B cell (primary cell): ENCODE measurements around the gene ORMDL2. TPM values are rescaled to one million over a fixed set of nuclear protein-coding genes. Genes with fewer than 3 reads are reported as not detected.
"Not testable (repeated sequence)": the region's sequence is repeated elsewhere in the genome, so short reads cannot be mapped to it uniquely, and the experiment has no call there.

Experiments
- ATAC-seq: fragments of 200-7000 bp; cut with Tn5 transposase; one replicate; pipeline ENCODE4 v1.10.0; 2021; ENCODE audit warnings: low read depth, mild to moderate bottlenecking, moderate number of reproducible peaks, moderate library complexity
- CTCF ChIA-PET: fragments of 350-600 bp; sonication (Branson Sonifier 250); formaldehyde crosslinking; loops from one replicate; lab custom pipeline; 2021; ENCODE audit warnings: antibody characterized with exemption, inconsistent platforms; lab: Charles Lee
- POLR2A ChIA-PET: fragments of 350-600 bp; sonication (Branson Sonifier 250); formaldehyde crosslinking; loops from one replicate; lab custom pipeline; 2021; ENCODE audit warnings: antibody characterized with exemption; lab: Charles Lee
- DNase-seq: peaks from one replicate; pipeline ENCODE4 v3.0.0; 2013
- H2AFZ ChIP-seq: 2 replicates; pipeline ENCODE4 v1.6.1; 2012; ENCODE audit warnings: mild to moderate bottlenecking, low read depth, low read length; ENCODE audit not compliant: insufficient read depth, poor library complexity, severe bottlenecking
- H3K27ac ChIP-seq, 2 donors: 1 replicate in 1 of 2; 2 replicates in 1 of 2; pipeline ENCODE4 v1.5.1; 2012 to 2013; ENCODE audit warnings: low read length in 2 of 2, mild to moderate bottlenecking in 2 of 2, moderate library complexity in 1 of 2
- H3K27me3 ChIP-seq, 4 experiments: fragments of 200-600 bp in 1 of 4; sonication (generic) in 1 of 4; replicated peaks in 1 of 4; 1 replicate in 2 of 4; 2 replicates in 2 of 4; pipeline versions ENCODE4 v1.6.1 to v1.7.0; 2013 to 2016; ENCODE audit warnings: low read length in 3 of 4, mild to moderate bottlenecking in 2 of 4, mixed read lengths in 1 of 4, moderate library complexity in 1 of 4; ENCODE audit not compliant: insufficient read depth in 4 of 4, control insufficient read depth in 3 of 4; ENCODE audit errors: control extremely low read depth in 1 of 4
- H3K36me3 ChIP-seq, 2 experiments: replicated peaks in 1 of 2; 1 replicate in 1 of 2; 2 replicates in 1 of 2; pipeline versions ENCODE4 v1.6.1 to v1.7.1; 2013; ENCODE audit warnings: low read length in 1 of 2; ENCODE audit not compliant: insufficient read depth in 2 of 2, control insufficient read depth in 1 of 2; ENCODE audit errors: control extremely low read depth in 1 of 2, extremely low read depth in 1 of 2
- H3K4me1 ChIP-seq, 2 donors: fragments of 200-600 bp in 1 of 2; sonication (generic) in 1 of 2; 1 replicate in 1 of 2; 2 replicates in 1 of 2; pipeline versions ENCODE4 v1.5.1 to v1.6.1; 2013 to 2017; ENCODE audit warnings: low read length in 2 of 2; ENCODE audit not compliant: control insufficient read depth in 2 of 2, insufficient read depth in 2 of 2
- H3K4me2 ChIP-seq: replicated peaks from 2 replicates; pipeline ENCODE3; 2012; ENCODE audit warnings: mild to moderate bottlenecking, low read depth, low read length; ENCODE audit not compliant: poor library complexity, severe bottlenecking
- H3K4me3 ChIP-seq, 5 experiments: fragments of 200-600 bp in 1 of 5; sonication (generic) in 1 of 5; 1 replicate in 3 of 5; 2 replicates in 2 of 5; pipeline versions ENCODE4 v1.5.1 to v1.7.0; 2011 to 2016; ENCODE audit warnings: low read length in 4 of 5, mild to moderate bottlenecking in 4 of 5, low read depth in 2 of 5, control low read depth in 1 of 5, moderate library complexity in 1 of 5; ENCODE audit not compliant: insufficient read depth in 1 of 5; ENCODE audit errors: control extremely low read depth in 1 of 5, extremely low read depth in 1 of 5
- H3K79me2 ChIP-seq: fragments of 200-600 bp; sonication (generic); one replicate; pipeline ENCODE4 v1.6.0; 2016; ENCODE audit warnings: low read length; ENCODE audit not compliant: control insufficient read depth, insufficient read depth
- H3K9ac ChIP-seq: fragments of 200-600 bp; sonication (generic); 2 replicates; pipeline ENCODE4 v1.6.1; 2017; ENCODE audit warnings: mild to moderate bottlenecking, low read length, moderate library complexity
- H3K9me3 ChIP-seq, 3 donors: one replicate each; pipeline versions ENCODE4 v1.6.1 to v1.7.1; 2013; ENCODE audit warnings: low read length in 2 of 3; ENCODE audit not compliant: control insufficient read depth in 2 of 3, insufficient read depth in 1 of 3; ENCODE audit errors: control extremely low read depth in 1 of 3
- H4K20me1 ChIP-seq: 2 replicates; pipeline ENCODE4 v1.6.0; 2012; ENCODE audit warnings: mild to moderate bottlenecking, low read length; ENCODE audit not compliant: insufficient read depth, control insufficient read depth, poor library complexity, severe bottlenecking
- H3K27ac Mint-ChIP-seq: one replicate; pipeline ENCODE4 v1.8.0; 2021; ENCODE audit warnings: mixed read lengths
- H3K27me3 Mint-ChIP-seq: one replicate; pipeline ENCODE4 v1.8.0; 2021; ENCODE audit warnings: mixed read lengths
- H3K4me1 Mint-ChIP-seq: one replicate; pipeline ENCODE4 v1.8.0; 2021; ENCODE audit warnings: mixed read lengths
- H3K4me3 Mint-ChIP-seq: one replicate; pipeline ENCODE4 v1.8.0; 2021; ENCODE audit warnings: mixed read lengths
- H3K9me3 Mint-ChIP-seq: one replicate; pipeline ENCODE4 v1.8.0; 2022; ENCODE audit warnings: mixed read lengths; ENCODE audit not compliant: insufficient read depth
- EZH2 ChIP-seq: IDR thresholded peaks from 2 replicates; pipeline ENCODE4 v1.6.1; 2012; ENCODE audit warnings: borderline replicate concordance, low read depth, mild to moderate bottlenecking, moderate library complexity, low read length; ENCODE audit not compliant: insufficient read depth, poor library complexity, severe bottlenecking
- WGBS: methylation state at CpG from one replicate; pipeline ENCODE4 v1.1.5; 2013; ENCODE audit warnings: missing lambda C conversion rate; ENCODE audit not compliant: insufficient coverage; 5-methylcytosine and 5-hydroxymethylcytosine counted together
- intact Hi-C: fragments of 100-400 bp; cut with micrococcal nuclease; formaldehyde crosslinking; loops from one replicate; pipeline ENCODE4 v1.10.0; 2022
- polyA plus RNA-seq: library from polyadenylated mRNA; depleted of rRNA; stranded (reverse); fragments of >200 nt; gene quantifications from 2 replicates; pipeline ENCODE4 v1.2.3, GENCODE V29; 2012
- total RNA-seq, 2 donors: library from RNA; stranded (reverse); fragments of 120-200 nt in 1 of 2; gene quantifications; 1 replicate in 1 of 2; 2 replicates in 1 of 2; pipeline versions ENCODE4 v1.2.3 to v1.2.4, GENCODE V29; 2013 to 2022
- TF ChIP-seq, protein P1 (sequence below): fragments of 200-600 bp; IDR thresholded peaks from one replicate; pipeline ENCODE4 v1.8.0; 2022; ENCODE audit warnings: antibody characterized with exemption, mild to moderate bottlenecking

The ORMDL2 gene
- total and polyA plus RNA-seq, 2 donors (not counting 1 experiment from before 2014, with no cell fraction given) = 22.7 to 41.9 TPM

DNA sequence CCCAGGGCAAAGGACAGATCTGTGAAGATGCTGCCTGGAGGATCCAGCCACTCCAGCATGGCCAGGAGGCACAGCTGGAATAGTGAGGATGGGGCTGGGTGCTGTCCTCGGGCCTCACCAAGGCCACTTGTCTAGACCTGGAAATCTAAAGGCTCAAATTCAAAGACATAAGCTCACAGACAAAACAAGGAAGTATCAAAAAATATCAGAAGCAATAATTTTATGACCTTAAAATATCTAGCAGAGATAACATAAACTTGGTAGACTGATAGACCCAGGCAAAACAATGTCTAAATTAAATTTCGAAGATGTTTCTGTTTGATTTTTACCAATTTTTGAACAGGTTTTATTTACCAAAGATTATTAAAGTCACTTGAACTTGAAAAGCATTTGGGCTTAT lies 47.5 kb downstream of the ORMDL2 start:
- ChIA-PET POLR2A (interaction anchor here (0.7 kb wide), 1 partner anchor 20 kb away, joined by 3 read pairs; no protein-coding TSS in a partner anchor), CTCF (no interaction called here)
- Histone ChIP-seq H2AFZ (no peak overlapping the region), H3K79me2 (no peaks in the 10 kb centered on the region), H3K27ac (no peak overlapping the region), H3K9ac (no peak overlapping the region), H4K20me1 (no peaks in the 10 kb centered on the region), H3K4me2 (no peak overlapping the region), H3K4me1 (no peaks in the 10 kb centered on the region), H3K4me3 (no peak overlapping the region), H3K36me3 (no peaks in the 10 kb centered on the region), H3K9me3 (peaks cover 3 to 22% (median 4%) of the 10 kb centered on the region in 3 donors), H3K27me3 (no peaks in the 10 kb centered on the region)
- no peak for TF ChIP-seq EZH2
- TF ChIP-seq, protein P1, sequence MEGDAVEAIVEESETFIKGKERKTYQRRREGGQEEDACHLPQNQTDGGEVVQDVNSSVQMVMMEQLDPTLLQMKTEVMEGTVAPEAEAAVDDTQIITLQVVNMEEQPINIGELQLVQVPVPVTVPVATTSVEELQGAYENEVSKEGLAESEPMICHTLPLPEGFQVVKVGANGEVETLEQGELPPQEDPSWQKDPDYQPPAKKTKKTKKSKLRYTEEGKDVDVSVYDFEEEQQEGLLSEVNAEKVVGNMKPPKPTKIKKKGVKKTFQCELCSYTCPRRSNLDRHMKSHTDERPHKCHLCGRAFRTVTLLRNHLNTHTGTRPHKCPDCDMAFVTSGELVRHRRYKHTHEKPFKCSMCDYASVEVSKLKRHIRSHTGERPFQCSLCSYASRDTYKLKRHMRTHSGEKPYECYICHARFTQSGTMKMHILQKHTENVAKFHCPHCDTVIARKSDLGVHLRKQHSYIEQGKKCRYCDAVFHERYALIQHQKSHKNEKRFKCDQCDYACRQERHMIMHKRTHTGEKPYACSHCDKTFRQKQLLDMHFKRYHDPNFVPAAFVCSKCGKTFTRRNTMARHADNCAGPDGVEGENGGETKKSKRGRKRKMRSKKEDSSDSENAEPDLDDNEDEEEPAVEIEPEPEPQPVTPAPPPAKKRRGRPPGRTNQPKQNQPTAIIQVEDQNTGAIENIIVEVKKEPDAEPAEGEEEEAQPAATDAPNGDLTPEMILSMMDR = no peak
- DNase-seq (no peak), ATAC-seq (no peak)
- Mint-ChIP-seq H3K27ac (no peak overlapping the region), H3K4me1 (no peaks in the 10 kb centered on the region), H3K4me3 (no peak overlapping the region), H3K27me3 (no peaks in the 10 kb centered on the region), H3K9me3 (peaks cover 3% of the 10 kb centered on the region)
- no CpG with 5 or more reads among the region's 2 CpGs for WGBS
- intact Hi-C loops = no loop called here

DNA sequence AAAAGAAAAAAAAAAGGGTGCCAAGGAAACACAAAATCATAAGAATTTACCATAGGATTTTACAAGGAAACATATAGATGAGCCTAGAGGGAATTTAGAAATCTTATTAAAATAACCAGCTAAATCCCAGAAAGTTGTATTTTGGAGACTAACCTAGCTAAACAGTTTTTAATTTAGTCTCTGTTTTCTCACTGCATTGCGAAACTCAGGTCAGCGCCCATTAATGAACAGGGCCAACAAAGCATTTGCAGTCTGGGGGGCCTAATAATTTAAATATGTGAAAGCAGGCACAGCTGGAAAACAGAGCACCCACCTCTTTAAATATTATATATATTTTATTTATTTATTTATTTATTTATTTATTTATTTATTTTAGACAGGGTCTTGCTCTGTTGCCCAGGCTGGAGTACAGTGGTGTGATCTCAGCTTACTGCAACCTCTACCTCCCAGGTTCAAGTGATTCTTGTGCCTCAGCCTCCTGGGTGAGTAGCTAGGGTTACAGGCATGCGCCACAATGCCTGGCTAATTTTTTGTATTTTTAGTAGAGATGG lies 48.7 kb downstream of the ORMDL2 start:
- H2AFZ ChIP-seq, H3K27ac Mint-ChIP-seq, H3K79me2 ChIP-seq, H3K9ac ChIP-seq, H3K27me3 ChIP-seq, H3K4me1 Mint-ChIP-seq, DNase-seq, H4K20me1 ChIP-seq, H3K27ac ChIP-seq, H3K27me3 Mint-ChIP-seq, H3K4me1 ChIP-seq, H3K36me3 ChIP-seq, CTCF ChIA-PET, POLR2A ChIA-PET, H3K4me3 ChIP-seq, ATAC-seq, H3K9me3 Mint-ChIP-seq, intact Hi-C loops, H3K4me3 Mint-ChIP-seq, H3K4me2 ChIP-seq: not testable (repeated sequence)
- H3K9me3 ChIP-seq = peaks cover 3 to 22% (median 4%) of the 10 kb centered on the region in 3 donors
- WGBS = no CpG with 5 or more reads among the region's 3 CpGs

Other genes with a start within 250 kb of the ORMDL2 start
- 0.17 TPM in 1 of 2 replicates, not detected in the other for gene OR2AP1, start 245.6 kb upstream of the ORMDL2 start, total RNA-seq
- gene OR2AP1, start 245.6 kb upstream of the ORMDL2 start, polyA plus RNA-seq = not detected in 2 replicates
- gene OR10P1, start 181.1 kb upstream of the ORMDL2 start, total RNA-seq = not detected in 2 replicates
- gene OR10P1, start 181.1 kb upstream of the ORMDL2 start, polyA plus RNA-seq = not detected in 2 replicates
- 2.4 and 2.7 TPM in 2 replicates for gene ITGA7, start 110.1 kb upstream of the ORMDL2 start, total RNA-seq
- 3.3 and 5.2 TPM in 2 replicates for gene ITGA7, start 110.1 kb upstream of the ORMDL2 start, polyA plus RNA-seq
- 67.1 and 71.1 TPM in 2 replicates for gene BLOC1S1, start 102.0 kb upstream of the ORMDL2 start, total RNA-seq
- 176 and 229 TPM in 2 replicates for gene BLOC1S1, start 102.0 kb upstream of the ORMDL2 start, polyA plus RNA-seq
- 37.8 and 38.1 TPM in 2 replicates for gene RDH5, start 97.6 kb upstream of the ORMDL2 start, total RNA-seq
- 32.6 and 34.0 TPM in 2 replicates for gene RDH5, start 97.6 kb upstream of the ORMDL2 start, polyA plus RNA-seq
- 104 TPM in 2 replicates for gene CD63, start 89.0 kb upstream of the ORMDL2 start, total RNA-seq
- gene CD63, start 89.0 kb upstream of the ORMDL2 start, polyA plus RNA-seq = 43.0 and 52.0 TPM in 2 replicates
- 11.3 and 12.2 TPM in 2 replicates for gene GDF11, start 74.9 kb upstream of the ORMDL2 start, total RNA-seq
- gene GDF11, start 74.9 kb upstream of the ORMDL2 start, polyA plus RNA-seq = 4.4 and 4.5 TPM in 2 replicates
- gene SARNP, start 317 bp upstream of the ORMDL2 start, total RNA-seq = 42.8 and 46.4 TPM in 2 replicates
- gene SARNP, start 317 bp upstream of the ORMDL2 start, polyA plus RNA-seq = 22.6 and 33.3 TPM in 2 replicates
- 35.4 and 38.4 TPM in 2 replicates for gene DNAJC14, start 11.5 kb downstream of the ORMDL2 start, total RNA-seq
- gene DNAJC14, start 11.5 kb downstream of the ORMDL2 start, polyA plus RNA-seq = 6.4 and 11.0 TPM in 2 replicates
- gene MMP19, start 24.9 kb downstream of the ORMDL2 start, total RNA-seq = 0.12 and 0.42 TPM in 2 replicates
- not detected in 2 replicates for gene MMP19, start 24.9 kb downstream of the ORMDL2 start, polyA plus RNA-seq
- gene PYM1, start 109.9 kb downstream of the ORMDL2 start, total RNA-seq = 38.3 and 39.2 TPM in 2 replicates
- gene PYM1, start 109.9 kb downstream of the ORMDL2 start, polyA plus RNA-seq = 17.9 and 22.5 TPM in 2 replicates
- 238 and 239 TPM in 2 replicates for gene DGKA, start 113.1 kb downstream of the ORMDL2 start, total RNA-seq
- gene DGKA, start 113.1 kb downstream of the ORMDL2 start, polyA plus RNA-seq = 269 and 302 TPM in 2 replicates
- gene PMEL, start 148.0 kb downstream of the ORMDL2 start, total RNA-seq = 0.32 and 0.90 TPM in 2 replicates
- gene PMEL, start 148.0 kb downstream of the ORMDL2 start, polyA plus RNA-seq = 0.13 and 0.46 TPM in 2 replicates
- 32.7 and 32.8 TPM in 2 replicates for gene CDK2, start 148.8 kb downstream of the ORMDL2 start, total RNA-seq
- gene CDK2, start 148.8 kb downstream of the ORMDL2 start, polyA plus RNA-seq = 10.8 and 21.7 TPM in 2 replicates
- gene RAB5B, start 156.0 kb downstream of the ORMDL2 start, total RNA-seq = 96.1 and 111 TPM in 2 replicates
- 34.9 and 42.1 TPM in 2 replicates for gene RAB5B, start 156.0 kb downstream of the ORMDL2 start, polyA plus RNA-seq
- gene SUOX, start 179.2 kb downstream of the ORMDL2 start, total RNA-seq = 6.3 and 7.5 TPM in 2 replicates
- 3.1 and 3.4 TPM in 2 replicates for gene SUOX, start 179.2 kb downstream of the ORMDL2 start, polyA plus RNA-seq
- gene IKZF4, start 203.0 kb downstream of the ORMDL2 start, total RNA-seq = 7.6 and 8.9 TPM in 2 replicates
- 2.3 and 2.4 TPM in 2 replicates for gene IKZF4, start 203.0 kb downstream of the ORMDL2 start, polyA plus RNA-seq
- 19.4 and 21.0 TPM in 2 replicates for gene RPS26, start 223.9 kb downstream of the ORMDL2 start, total RNA-seq
- 549 and 2,188 TPM in 2 replicates for gene RPS26, start 223.9 kb downstream of the ORMDL2 start, polyA plus RNA-seq